Neutrophil (primary cell): Measurements from ENCODE around the gene TINCR.
"Not testable (repeated sequence)": the region's sequence is repeated elsewhere in the genome, so short reads cannot be mapped to it uniquely, and the experiment has no call there.

ENCODE experiments used
- H3K27ac ChIP-seq: fragments of 200-600 bp; sonication (generic); 2 replicates; pipeline ENCODE4 v1.5.1; 2016; ENCODE audit warnings: mild to moderate bottlenecking, moderate library complexity
- H3K27me3 ChIP-seq: fragments of 200-600 bp; sonication (generic); 2 replicates; pipeline ENCODE4 v1.6.0; 2016; ENCODE audit warnings: mild to moderate bottlenecking
- H3K36me3 ChIP-seq: fragments of 200-600 bp; sonication (generic); 2 replicates; pipeline ENCODE4 v1.5.1; 2017
- H3K4me1 ChIP-seq, 2 experiments: fragments of 200-600 bp in 1 of 2; sonication (generic) in 1 of 2; 1 replicate in 1 of 2; 2 replicates in 1 of 2; pipeline versions ENCODE4 v1.5.1 to v1.6.1; 2013 to 2016; ENCODE audit warnings: low read depth in 1 of 2, low read length in 1 of 2, mild to moderate bottlenecking in 1 of 2, moderate library complexity in 1 of 2; ENCODE audit not compliant: control insufficient read depth in 1 of 2, insufficient read depth in 1 of 2
- H3K4me3 ChIP-seq, 2 experiments: fragments of 200-600 bp in 1 of 2; sonication (generic) in 1 of 2; 1 replicate in 1 of 2; 2 replicates in 1 of 2; pipeline ENCODE4 v1.5.1; 2013 to 2016; ENCODE audit warnings: low read depth in 1 of 2, low read length in 1 of 2, mild to moderate bottlenecking in 1 of 2, moderate library complexity in 1 of 2
- H3K9me3 ChIP-seq: fragments of 200-600 bp; sonication (generic); 2 replicates; pipeline ENCODE4 v1.5.1; 2016
- CTCF ChIP-seq: fragments of 200-600 bp; sonication (generic); IDR thresholded peaks from 2 replicates; pipeline ENCODE4 v1.5.1; 2016; ENCODE audit warnings: antibody characterized with exemption

Gene TINCR

GRCh38 chr19:5567360-5567969 is at the start of gene TINCR:
Gene TINCR, minus strand, starts transcription at chr19:5567953.
- H3K27me3 ChIP-seq: peaks cover 77% of the 10 kb centered on the region
- no peak within 1 kb of the TSS for H3K4me3 ChIP-seq
- no peaks in the 10 kb centered on the region for H3K9me3 ChIP-seq
- H3K27ac ChIP-seq: no peak within 1 kb of the TSS
- no peaks in the 10 kb centered on the region for H3K4me1 ChIP-seq
- TF ChIP-seq CTCF: no peak
- no peaks in the 10 kb centered on the region for H3K36me3 ChIP-seq

- no peak for TF ChIP-seq CTCF
These were observed 49.3 kb upstream of the TINCR start for GRCh38 chr19:5617080-5617479.

GRCh38 chr19:5615756-5616327 is 48.1 kb upstream of the TINCR start:
- Histone ChIP-seq H3K27me3 (no peaks in the 10 kb centered on the region), H3K9me3 (no peaks in the 10 kb centered on the region), H3K27ac (no peak overlapping the region), H3K4me1 (peaks cover 5 to 7% of the 10 kb centered on the region in 2 experiments), H3K4me3 (no peak overlapping the region), H3K36me3 (peaks cover 80% of the 10 kb centered on the region)
- TF ChIP-seq CTCF: no peak

More at GRCh38 chr19:5617080-5617479, 49.3 kb upstream of the TINCR start:
- peaks cover 79% of the 10 kb centered on the region for H3K36me3 ChIP-seq
- no peak overlapping the region for H3K4me3 ChIP-seq
- peaks cover 16 to 19% of the 10 kb centered on the region in 2 experiments for H3K4me1 ChIP-seq
- no peaks in the 10 kb centered on the region for H3K27me3 ChIP-seq
- no peaks in the 10 kb centered on the region for H3K9me3 ChIP-seq
- no peak overlapping the region for H3K27ac ChIP-seq

GRCh38 chr19:5612891-5613865 is 45.4 kb upstream of the TINCR start:
- peaks cover 88% of the 10 kb centered on the region for H3K36me3 ChIP-seq
- no peak overlapping the region for H3K4me3 ChIP-seq
- TF ChIP-seq CTCF: no peak
- H3K4me1 ChIP-seq: no peaks in the 10 kb centered on the region
- H3K9me3 ChIP-seq: no peaks in the 10 kb centered on the region
- H3K27me3 ChIP-seq: no peaks in the 10 kb centered on the region
- H3K27ac ChIP-seq: no peak overlapping the region

GRCh38 chr19:5609881-5610448 is 42.2 kb upstream of the TINCR start:
- no peaks in the 10 kb centered on the region for H3K4me1 ChIP-seq
- no peak for TF ChIP-seq CTCF
- no peaks in the 10 kb centered on the region for H3K27me3 ChIP-seq
- no peak overlapping the region for H3K4me3 ChIP-seq
- H3K9me3 ChIP-seq: no peaks in the 10 kb centered on the region
- H3K36me3 ChIP-seq: peaks cover 92% of the 10 kb centered on the region
- H3K27ac ChIP-seq: no peak overlapping the region

- not testable (repeated sequence) for H3K9me3 ChIP-seq, H3K27ac ChIP-seq
- peaks cover 92% of the 10 kb centered on the region for H3K36me3 ChIP-seq
These were observed 41.0 kb upstream of the TINCR start for GRCh38 chr19:5608766-5609165.

More at GRCh38 chr19:5608766-5609165, 41.0 kb upstream of the TINCR start:
- H3K4me3 ChIP-seq, H3K4me1 ChIP-seq, H3K27me3 ChIP-seq: not testable (repeated sequence)
